Neural cell (in vitro differentiated cells): ENCODE data around the gene RSRC1. TPM values are rescaled to one million over a fixed set of nuclear protein-coding genes. Genes with fewer than 3 reads are reported as not detected.

Source experiments
- H2AFZ ChIP-seq: fragments of 200-600, 300-800 bp; sonication (generic), shearing (Covaris generic); 2 replicates; pipeline ENCODE4 v1.6.0; 2014; ENCODE audit warnings: low read depth, mild to moderate bottlenecking, antibody characterized with exemption, low read length, moderate library complexity
- H3F3A ChIP-seq: fragments of 200-600 bp; shearing (Covaris generic); 2 replicates; pipeline ENCODE4 v1.6.1; 2016; ENCODE audit warnings: mild to moderate bottlenecking, moderate library complexity, mixed read lengths, antibody characterized with exemption, low read length; ENCODE audit not compliant: insufficient read depth, poor library complexity, severe bottlenecking
- H3K27ac ChIP-seq: fragments of 200-600, 300-800 bp; sonication (generic), shearing (Covaris generic); 2 replicates; pipeline ENCODE4 v1.5.1; 2014; ENCODE audit warnings: mild to moderate bottlenecking, low read length, moderate library complexity
- H3K27me3 ChIP-seq: fragments of 300-800, 200-600 bp; sonication (generic), shearing (Covaris generic); 2 replicates; pipeline ENCODE4 v1.6.0; 2014; ENCODE audit warnings: mild to moderate bottlenecking, low read depth, low read length, moderate library complexity; ENCODE audit not compliant: insufficient read depth
- H3K36me3 ChIP-seq: fragments of 300-800, 200-600 bp; sonication (generic), shearing (Covaris generic); 2 replicates; pipeline ENCODE4 v1.5.1; 2014; ENCODE audit warnings: mild to moderate bottlenecking, antibody characterized with exemption, low read length, moderate library complexity; ENCODE audit not compliant: insufficient read depth
- H3K4me2 ChIP-seq: fragments of 300-800, 200-600 bp; sonication (generic), shearing (Covaris generic); 2 replicates; pipeline ENCODE4 v1.6.0; 2014; ENCODE audit warnings: mild to moderate bottlenecking, low read length
- H3K4me3 ChIP-seq: fragments of 300-800, 200-600 bp; sonication (generic), shearing (Covaris generic); 2 replicates; pipeline ENCODE4 v1.5.1; 2014; ENCODE audit warnings: mild to moderate bottlenecking, low read length, moderate library complexity
- H3K79me2 ChIP-seq: fragments of 200-600 bp; shearing (Covaris generic); replicated peaks from 2 replicates; pipeline ENCODE4 v1.6.0; 2014; ENCODE audit warnings: mild to moderate bottlenecking, low read length, moderate library complexity; ENCODE audit not compliant: insufficient read depth
- H3K9ac ChIP-seq: fragments of 300-800, 200-600 bp; sonication (generic), shearing (Covaris generic); 2 replicates; pipeline ENCODE4 v1.6.1; 2016; ENCODE audit warnings: mild to moderate bottlenecking, low read length, mixed read lengths
- H3K9me2 ChIP-seq: fragments of 200-600 bp; shearing (Covaris generic); 2 replicates; pipeline ENCODE4 v1.6.1; 2016; ENCODE audit warnings: mild to moderate bottlenecking, low read length, mixed read lengths; ENCODE audit not compliant: insufficient read depth
- H3K9me3 ChIP-seq: fragments of 200-600, 300-800 bp; sonication (generic), shearing (Covaris generic); 2 replicates; pipeline ENCODE4 v1.6.1; 2016; ENCODE audit warnings: mild to moderate bottlenecking, mixed run types, low read length, moderate library complexity, mixed read lengths
- H4K20me1 ChIP-seq: fragments of 200-600 bp; shearing (Covaris generic); 2 replicates; pipeline ENCODE4 v1.6.1; 2016; ENCODE audit warnings: mild to moderate bottlenecking, mixed run types; ENCODE audit not compliant: insufficient read depth
- CTCF ChIP-seq: fragments of 450-650 bp; IDR thresholded peaks from 2 replicates; pipeline ENCODE4 v1.5.1; 2014; ENCODE audit warnings: antibody characterized with exemption, mild to moderate bottlenecking, moderate library complexity; ENCODE audit not compliant: poor library complexity, severe bottlenecking
- EP300 ChIP-seq: fragments of 450-650 bp; conservative IDR thresholded peaks from 2 replicates; pipeline ENCODE4 v1.6.1; 2014; ENCODE audit warnings: antibody characterized with exemption, mild to moderate bottlenecking, moderate library complexity; ENCODE audit not compliant: poor library complexity, severe bottlenecking
- EZH2 ChIP-seq: fragments of 200-600, 300-800 bp; shearing (Covaris generic), sonication (generic); IDR thresholded peaks from 2 replicates; pipeline ENCODE4 v1.6.1; 2014; ENCODE audit warnings: antibody characterized with exemption, low read length, borderline replicate concordance, mild to moderate bottlenecking; ENCODE audit not compliant: insufficient read depth, poor library complexity, severe bottlenecking
- MXI1 ChIP-seq: fragments of 450-650 bp; conservative IDR thresholded peaks from 2 replicates; pipeline ENCODE4 v1.6.1; 2014; ENCODE audit warnings: antibody characterized with exemption, mild to moderate bottlenecking; ENCODE audit not compliant: poor library complexity, severe bottlenecking
- POLR2AphosphoS5 ChIP-seq: IDR thresholded peaks from 2 replicates; pipeline ENCODE4 v1.6.1; 2012
- RAD21 ChIP-seq: fragments of 450-650 bp; conservative IDR thresholded peaks from 2 replicates; pipeline ENCODE4 v1.6.1; 2014; ENCODE audit warnings: antibody characterized with exemption, mild to moderate bottlenecking, moderate library complexity
- REST ChIP-seq: IDR thresholded peaks from 2 replicates; pipeline ENCODE4 v1.6.1; 2012; ENCODE audit warnings: borderline replicate concordance
- SMC3 ChIP-seq: fragments of 450-650 bp; conservative IDR thresholded peaks from 2 replicates; pipeline ENCODE4 v1.6.1; 2014; ENCODE audit warnings: antibody characterized with exemption, mild to moderate bottlenecking, moderate library complexity; ENCODE audit not compliant: poor library complexity
- TAF1 ChIP-seq: IDR thresholded peaks from 2 replicates; pipeline ENCODE4 v1.6.1; 2012; ENCODE audit warnings: low read depth
- polyA plus RNA-seq: library from polyadenylated mRNA; depleted of rRNA; stranded (reverse); fragments of >200 nt; gene quantifications from 2 replicates; pipeline ENCODE4 v1.2.3, GENCODE V29; 2014

RSRC1 gene
- polyA plus RNA-seq, 1 donor from 2014 or later: 28.1 TPM

- Histone ChIP-seq H3K9ac (peak overlapping the region; percentile 39), H3K4me2 (peak overlapping the region; percentile 79), H4K20me1 (no peaks in the 10 kb centered on the region), H3K27ac (no peak overlapping the region), H3K27me3 (peaks cover 99% of the 10 kb centered on the region), H3K9me2 (no peaks in the 10 kb centered on the region), H2AFZ (no peak overlapping the region), H3K79me2 (no peaks in the 10 kb centered on the region), H3K36me3 (no peaks in the 10 kb centered on the region), H3K4me3 (peak overlapping the region; percentile 78), H3K9me3 (no peaks in the 10 kb centered on the region), H3F3A (no peaks in the 10 kb centered on the region)
- TF ChIP-seq EP300: no peak
- TF ChIP-seq CTCF: no peak
- TF ChIP-seq POLR2AphosphoS5: no peak
- no peak for TF ChIP-seq REST
Observed at GRCh38 chr3:158098309-158098639, 11.6 kb upstream of the RSRC1 start.

GRCh38 chr3:158098834-158099424 lies 11.0 kb upstream of the RSRC1 start:
- Histone ChIP-seq H3K9ac (no peak overlapping the region), H3K9me3 (no peaks in the 10 kb centered on the region), H3K9me2 (no peaks in the 10 kb centered on the region), H3F3A (no peaks in the 10 kb centered on the region), H3K27ac (no peak overlapping the region), H2AFZ (no peak overlapping the region), H3K79me2 (no peaks in the 10 kb centered on the region), H3K27me3 (peaks cover 99% of the 10 kb centered on the region), H3K4me3 (no peak overlapping the region), H3K4me2 (no peak overlapping the region), H3K36me3 (no peaks in the 10 kb centered on the region), H4K20me1 (no peaks in the 10 kb centered on the region)
- TF ChIP-seq POLR2AphosphoS5: no peak
- TF ChIP-seq REST: no peak
- no peak for TF ChIP-seq EZH2
- no peak for TF ChIP-seq SMC3
- TF ChIP-seq TAF1: no peak
- TF ChIP-seq RAD21: no peak
- no peak for TF ChIP-seq MXI1
- no peak for TF ChIP-seq EP300
- TF ChIP-seq CTCF: no peak
